ENCODE results near the gene POLR3GL. TPM values are rescaled to one million over a fixed set of nuclear protein-coding genes. Genes with fewer than 3 reads are reported as not detected.

Gene POLR3GL
- total RNA-seq, 1 donor from 2014 or later = 12.2 TPM

GRCh38 chr1:145963265-145964019 is 1.0 kb upstream of the POLR3GL start:
- H3K27me3 ChIP-seq (ENCODE audit: control insufficient read depth, insufficient read depth, low read length) = no peaks in the 10 kb centered on the region
- peak; percentile 49 for DNase-seq (ENCODE audit: low read depth)
- peak overlapping the region; percentile 76 for H3K4me3 ChIP-seq (ENCODE audit: low read depth, low read length)
- TF ChIP-seq, protein P1, sequence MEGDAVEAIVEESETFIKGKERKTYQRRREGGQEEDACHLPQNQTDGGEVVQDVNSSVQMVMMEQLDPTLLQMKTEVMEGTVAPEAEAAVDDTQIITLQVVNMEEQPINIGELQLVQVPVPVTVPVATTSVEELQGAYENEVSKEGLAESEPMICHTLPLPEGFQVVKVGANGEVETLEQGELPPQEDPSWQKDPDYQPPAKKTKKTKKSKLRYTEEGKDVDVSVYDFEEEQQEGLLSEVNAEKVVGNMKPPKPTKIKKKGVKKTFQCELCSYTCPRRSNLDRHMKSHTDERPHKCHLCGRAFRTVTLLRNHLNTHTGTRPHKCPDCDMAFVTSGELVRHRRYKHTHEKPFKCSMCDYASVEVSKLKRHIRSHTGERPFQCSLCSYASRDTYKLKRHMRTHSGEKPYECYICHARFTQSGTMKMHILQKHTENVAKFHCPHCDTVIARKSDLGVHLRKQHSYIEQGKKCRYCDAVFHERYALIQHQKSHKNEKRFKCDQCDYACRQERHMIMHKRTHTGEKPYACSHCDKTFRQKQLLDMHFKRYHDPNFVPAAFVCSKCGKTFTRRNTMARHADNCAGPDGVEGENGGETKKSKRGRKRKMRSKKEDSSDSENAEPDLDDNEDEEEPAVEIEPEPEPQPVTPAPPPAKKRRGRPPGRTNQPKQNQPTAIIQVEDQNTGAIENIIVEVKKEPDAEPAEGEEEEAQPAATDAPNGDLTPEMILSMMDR (IDR thresholded peaks at IDR 0.05; ENCODE audit: insufficient read depth, low read length, poor library complexity, severe bottlenecking) = no peak
- H3K36me3 ChIP-seq (ENCODE audit: control insufficient read depth, insufficient read depth, low read length) = no peaks in the 10 kb centered on the region

DNA sequence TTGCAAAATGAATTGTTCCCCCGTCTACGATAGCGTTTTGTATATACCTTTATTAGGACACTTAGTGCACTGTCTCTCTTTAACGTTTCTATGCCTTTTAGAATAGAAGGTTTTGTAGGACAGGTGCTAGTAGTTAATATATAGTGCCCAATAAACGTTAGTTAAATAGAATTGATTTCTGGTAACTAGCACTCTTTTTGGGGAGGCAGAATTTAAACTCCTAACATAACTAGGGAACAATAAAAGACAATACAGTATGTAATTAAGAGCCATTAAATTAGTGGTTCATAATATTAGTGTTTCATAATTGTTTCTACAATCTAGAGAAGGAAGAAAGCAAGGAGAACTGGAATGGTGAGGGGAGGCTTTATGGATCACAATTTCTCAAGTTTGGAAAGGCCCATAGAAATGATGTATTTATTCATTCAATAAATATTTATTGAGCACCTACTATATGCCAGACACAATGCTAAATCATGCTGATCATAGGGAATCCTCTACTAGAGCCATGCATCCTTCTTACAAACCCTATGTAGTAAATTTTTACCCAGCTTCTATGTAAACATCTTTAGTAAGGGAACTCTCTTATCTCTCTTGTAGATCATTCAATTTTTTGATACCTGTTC is 742 bp downstream of the POLR3GL start:
- no peaks in the 10 kb centered on the region for H3K27me3 ChIP-seq (ENCODE audit: control insufficient read depth, insufficient read depth, low read length)
- no peaks in the 10 kb centered on the region for H3K36me3 ChIP-seq (ENCODE audit: control insufficient read depth, insufficient read depth, low read length)
- H3K4me3 ChIP-seq (ENCODE audit: low read depth, low read length) = peak overlapping the region; percentile 76
- TF ChIP-seq, protein P1 (IDR thresholded peaks at IDR 0.05; ENCODE audit: insufficient read depth, low read length, poor library complexity, severe bottlenecking) = no peak
- no peak for DNase-seq (ENCODE audit: low read depth)

- TF ChIP-seq, protein P1 (IDR thresholded peaks at IDR 0.05; ENCODE audit: insufficient read depth, low read length, poor library complexity, severe bottlenecking) = no peak
These were observed 2.8 kb downstream of the POLR3GL start for GRCh38 chr1:145967288-145967687.

GRCh38 chr1:145972580-145972979 is 8.1 kb downstream of the POLR3GL start:
- Histone ChIP-seq H3K36me3 (ENCODE audit: control insufficient read depth, insufficient read depth, low read length) (no peaks in the 10 kb centered on the region), H3K4me3 (ENCODE audit: low read depth, low read length) (no peak overlapping the region), H3K27me3 (ENCODE audit: control insufficient read depth, insufficient read depth, low read length) (no peaks in the 10 kb centered on the region)
- DNase-seq (ENCODE audit: low read depth) = no peak
- TF ChIP-seq, protein P1 (IDR thresholded peaks at IDR 0.05; ENCODE audit: insufficient read depth, low read length, poor library complexity, severe bottlenecking) = no peak

More at GRCh38 chr1:145967288-145967687, 2.8 kb downstream of the POLR3GL start:
- Histone ChIP-seq H3K36me3 (ENCODE audit: control insufficient read depth, insufficient read depth, low read length) (no peaks in the 10 kb centered on the region), H3K27me3 (ENCODE audit: control insufficient read depth, insufficient read depth, low read length) (no peaks in the 10 kb centered on the region), H3K4me3 (ENCODE audit: low read depth, low read length) (no peak overlapping the region)
- DNase-seq (ENCODE audit: low read depth) = no peak

DNA sequence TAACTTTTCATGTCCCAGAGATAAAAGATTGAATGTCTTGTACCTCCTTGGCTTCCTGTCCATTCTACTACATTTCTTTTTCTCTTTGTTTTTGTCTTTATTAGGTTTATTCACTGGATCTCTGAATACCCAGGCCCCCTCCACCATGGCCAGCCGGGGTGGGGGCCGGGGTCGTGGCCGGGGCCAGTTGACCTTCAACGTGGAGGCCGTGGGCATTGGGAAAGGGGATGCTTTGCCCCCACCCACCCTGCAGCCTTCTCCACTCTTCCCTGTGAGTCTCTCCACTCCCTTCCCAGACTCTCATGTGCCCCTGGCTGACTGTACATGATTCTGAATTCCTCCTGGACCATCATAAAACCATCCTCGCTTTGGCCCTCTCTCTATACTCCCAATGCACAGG is 10.2 kb downstream of the POLR3GL start:
- TF ChIP-seq, protein P1 (IDR thresholded peaks at IDR 0.05; ENCODE audit: insufficient read depth, low read length, poor library complexity, severe bottlenecking) = no peak
- H3K36me3 ChIP-seq (ENCODE audit: control insufficient read depth, insufficient read depth, low read length) = no peaks in the 10 kb centered on the region
- no peaks in the 10 kb centered on the region for H3K27me3 ChIP-seq (ENCODE audit: control insufficient read depth, insufficient read depth, low read length)
- DNase-seq (ENCODE audit: low read depth) = no peak
- no peak overlapping the region for H3K4me3 ChIP-seq (ENCODE audit: low read depth, low read length)
